Measurements from ENCODE around the gene RBFOX2. TPM values are rescaled to one million over a fixed set of nuclear protein-coding genes. Genes with fewer than 3 reads are reported as not detected.

The RBFOX2 gene
- total and polyA plus RNA-seq, 2 of the 8 experiments (the other 6 are each of a cell fraction or from before 2014, with no cell fraction given): 121 to 122 TPM

- no peak for TF ChIP-seq CHD7 (IDR thresholded peaks at IDR 0.05; ENCODE audit: insufficient replicate concordance, low read length)
- TF ChIP-seq NANOG (IDR thresholded peaks at IDR 0.05; ENCODE audit: insufficient read depth, low read depth, low read length, poor library complexity, severe bottlenecking): no peak
- no peak for TF ChIP-seq JUND (IDR thresholded peaks at IDR 0.05; ENCODE audit: low read length)
- no peak for TF ChIP-seq KDM4A (IDR thresholded peaks at IDR 0.05; ENCODE audit: low read depth, low read length, severe bottlenecking)
- TF ChIP-seq KDM1A (IDR thresholded peaks at IDR 0.05; ENCODE audit: borderline replicate concordance, low read length): no peak
- TF ChIP-seq HDAC2 (IDR thresholded peaks at IDR 0.05; ENCODE audit: borderline replicate concordance in 1 of 2, low read depth in 2 of 2, low read length in 2 of 2): no peak
- 0 out of 4 replicates have a peak, but pooled peaks have one; percentile 3 for TF ChIP-seq RAD21 (IDR thresholded peaks at IDR 0.05 in 1 of 2, conservative IDR thresholded peaks at IDR 0.05 in 1 of 2; ENCODE audit: low read depth in 2 of 2, low read length in 2 of 2)
- TF ChIP-seq EZH2 (IDR thresholded peaks at IDR 0.05; ENCODE audit: low read depth, low read length, severe bottlenecking): no peak
- peak; percentile 51; the same call in 1 of the 2 replicates for TF ChIP-seq TEAD4 (IDR thresholded peaks at IDR 0.05; ENCODE audit: low read depth, low read length)
- TF ChIP-seq SIRT6 (IDR thresholded peaks at IDR 0.05; ENCODE audit: low read length): no peak
These were observed 188.3 kb downstream of the RBFOX2 start (continued) for GRCh38 chr22:35840302-35840739.

Measured in H1 (cell line).